Natural killer cell (primary cell): ENCODE results near the gene ANKRD39. TPM values are rescaled to one million over a fixed set of nuclear protein-coding genes. Genes with fewer than 3 reads are reported as not detected.

Experiments used
- ATAC-seq, 3 donors: fragments of 150-1000 bp in 2 of 3; fragments of 200-7000 bp in 1 of 3; cut with Tn5 transposase; 1 replicate in 1 of 3; 2 replicates in 2 of 3; pipeline ENCODE4 v1.10.0; 2021; ENCODE audit warnings: mild to moderate bottlenecking in 2 of 3, moderate library complexity in 2 of 3
- DNase-seq, 2 donors: peaks; one replicate each; pipeline versions ENCODE4 v3.0.0 to v3.0.0-alpha.2; 2013 to 2021; ENCODE audit warnings: mixed read lengths in 1 of 2
- H3K27ac ChIP-seq: one replicate; pipeline ENCODE4 v1.5.1; 2013; ENCODE audit warnings: mild to moderate bottlenecking, low read length
- H3K27me3 ChIP-seq: one replicate; pipeline ENCODE4 v1.6.1; 2013; ENCODE audit warnings: low read length; ENCODE audit not compliant: control insufficient read depth, insufficient read depth
- H3K36me3 ChIP-seq: one replicate; pipeline ENCODE4 v1.6.1; 2013; ENCODE audit warnings: low read length; ENCODE audit not compliant: control insufficient read depth, insufficient read depth
- H3K4me1 ChIP-seq: one replicate; pipeline ENCODE4 v1.6.1; 2013; ENCODE audit warnings: low read length; ENCODE audit not compliant: control insufficient read depth, insufficient read depth
- H3K4me3 ChIP-seq: one replicate; pipeline ENCODE4 v1.5.1; 2013; ENCODE audit warnings: low read length
- H3K9me3 ChIP-seq: one replicate; pipeline ENCODE4 v1.6.1; 2013; ENCODE audit warnings: low read length; ENCODE audit not compliant: control insufficient read depth, insufficient read depth
- H3K27ac Mint-ChIP-seq, 2 donors: one replicate each; pipeline ENCODE4 v1.8.0; 2022; ENCODE audit warnings: mild to moderate bottlenecking in 2 of 2, mixed read lengths in 2 of 2, moderate library complexity in 1 of 2
- H3K27me3 Mint-ChIP-seq, 2 donors: one replicate each; pipeline ENCODE4 v1.8.0; 2022; ENCODE audit warnings: low read depth in 2 of 2, mixed read lengths in 2 of 2
- H3K36me3 Mint-ChIP-seq: one replicate; pipeline ENCODE4 v1.8.0; 2022; ENCODE audit warnings: mixed read lengths
- H3K4me1 Mint-ChIP-seq, 2 donors: one replicate each; pipeline ENCODE4 v1.8.0; 2022; ENCODE audit warnings: mixed read lengths in 2 of 2
- H3K4me3 Mint-ChIP-seq: one replicate; pipeline ENCODE4 v1.8.0; 2022; ENCODE audit warnings: mild to moderate bottlenecking, moderate library complexity, mixed read lengths
- H3K9me3 Mint-ChIP-seq, 2 donors: one replicate each; pipeline ENCODE4 v1.8.0; 2022; ENCODE audit warnings: mixed read lengths in 2 of 2
- WGBS: methylation state at CpG from one replicate; pipeline ENCODE4 v1.1.7; 2013; ENCODE audit warnings: missing lambda C conversion rate; ENCODE audit not compliant: insufficient coverage; 5-methylcytosine and 5-hydroxymethylcytosine counted together
- intact Hi-C: fragments of 100-400 bp; cut with micrococcal nuclease; formaldehyde crosslinking; loops from one replicate; pipeline ENCODE4 v1.14.2; 2022
- total RNA-seq, 4 donors: library from RNA; stranded (reverse); fragments of 120-200 nt in 1 of 4; gene quantifications; one replicate each; pipeline versions ENCODE4 v1.2.3 to v1.2.4, GENCODE V29; 2013 to 2022
- TF ChIP-seq, protein P1 (sequence below): fragments of 200-600 bp; IDR thresholded peaks from one replicate; pipeline ENCODE4 v1.8.0; 2022; ENCODE audit warnings: antibody characterized with exemption

ANKRD39 gene
- total RNA-seq, 3 donors from 2014 or later (not counting 1 experiment from before 2014, with no cell fraction given), result 15.5 to 22.3 (median 21.6) TPM

- H3K4me1 Mint-ChIP-seq, result peaks cover 35 to 48% of the 10 kb centered on the region in 2 donors
- Histone ChIP-seq H3K27ac (no peak overlapping the region), H3K4me3 (no peak overlapping the region), H3K4me1 (peaks cover 54% of the 10 kb centered on the region), H3K9me3 (no peaks in the 10 kb centered on the region), H3K36me3 (peaks cover 48% of the 10 kb centered on the region), H3K27me3 (no peaks in the 10 kb centered on the region)
- no peak for ATAC-seq
- H3K4me3 Mint-ChIP-seq, result no peak overlapping the region
- TF ChIP-seq, protein P1, sequence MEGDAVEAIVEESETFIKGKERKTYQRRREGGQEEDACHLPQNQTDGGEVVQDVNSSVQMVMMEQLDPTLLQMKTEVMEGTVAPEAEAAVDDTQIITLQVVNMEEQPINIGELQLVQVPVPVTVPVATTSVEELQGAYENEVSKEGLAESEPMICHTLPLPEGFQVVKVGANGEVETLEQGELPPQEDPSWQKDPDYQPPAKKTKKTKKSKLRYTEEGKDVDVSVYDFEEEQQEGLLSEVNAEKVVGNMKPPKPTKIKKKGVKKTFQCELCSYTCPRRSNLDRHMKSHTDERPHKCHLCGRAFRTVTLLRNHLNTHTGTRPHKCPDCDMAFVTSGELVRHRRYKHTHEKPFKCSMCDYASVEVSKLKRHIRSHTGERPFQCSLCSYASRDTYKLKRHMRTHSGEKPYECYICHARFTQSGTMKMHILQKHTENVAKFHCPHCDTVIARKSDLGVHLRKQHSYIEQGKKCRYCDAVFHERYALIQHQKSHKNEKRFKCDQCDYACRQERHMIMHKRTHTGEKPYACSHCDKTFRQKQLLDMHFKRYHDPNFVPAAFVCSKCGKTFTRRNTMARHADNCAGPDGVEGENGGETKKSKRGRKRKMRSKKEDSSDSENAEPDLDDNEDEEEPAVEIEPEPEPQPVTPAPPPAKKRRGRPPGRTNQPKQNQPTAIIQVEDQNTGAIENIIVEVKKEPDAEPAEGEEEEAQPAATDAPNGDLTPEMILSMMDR, result no peak
- peaks cover 4% of the 10 kb centered on the region for H3K36me3 Mint-ChIP-seq
- WGBS, result 83% methylated on average over 38 of the region's 38 CpGs
- no peaks in the 10 kb centered on the region for H3K27me3 Mint-ChIP-seq
- no peaks in the 10 kb centered on the region for H3K9me3 Mint-ChIP-seq
- peak in 1 of 2 donors; percentile 52 for DNase-seq
- intact Hi-C loops, result no loop called here
- H3K27ac Mint-ChIP-seq, result peak overlapping the region; percentile 29 to 73
These were observed 2.5 kb upstream of the ANKRD39 start for GRCh38 chr2:96860065-96861029.

DNA sequence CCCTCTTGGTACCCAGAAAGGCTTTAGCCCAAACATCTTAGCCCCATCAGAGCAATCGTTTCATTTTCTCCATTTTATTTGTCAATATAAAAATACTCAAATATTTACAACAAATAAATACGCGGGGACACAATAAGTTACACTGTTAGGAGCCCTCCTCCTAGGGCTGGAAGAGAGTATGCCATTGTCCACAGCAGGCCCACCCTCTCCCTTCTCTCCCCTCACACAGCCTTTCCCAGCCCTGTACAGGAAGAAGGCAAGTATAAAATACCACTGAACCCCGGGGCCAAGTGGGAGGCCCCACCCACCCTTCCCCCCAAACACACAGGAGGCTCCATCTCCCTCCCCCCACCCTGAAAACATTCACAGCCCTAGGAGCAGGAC is 1.9 kb upstream of the ANKRD39 start:
- no peak overlapping the region for H3K4me3 ChIP-seq
- H3K9me3 Mint-ChIP-seq, result no peaks in the 10 kb centered on the region
- no peak overlapping the region for H3K27ac ChIP-seq
- WGBS, result 64% methylated on average over 4 of the region's 4 CpGs
- no peak overlapping the region for H3K4me3 Mint-ChIP-seq
- TF ChIP-seq, protein P1, result no peak
- DNase-seq (peak in 1 of 2 donors; percentile 7), ATAC-seq (no peak)
- H3K27ac Mint-ChIP-seq, result peak overlapping the region; percentile 77 to 81
- H3K9me3 ChIP-seq, result no peaks in the 10 kb centered on the region
- no peaks in the 10 kb centered on the region for H3K27me3 ChIP-seq
- peaks cover 41% of the 10 kb centered on the region for H3K36me3 ChIP-seq
- no peaks in the 10 kb centered on the region for H3K27me3 Mint-ChIP-seq
- H3K4me1 Mint-ChIP-seq, result peaks cover 40 to 52% of the 10 kb centered on the region in 2 donors
- peaks cover 48% of the 10 kb centered on the region for H3K4me1 ChIP-seq
- intact Hi-C loops, result loop anchor here (5.0 to 10.0 kb wide), 2 partner anchors 42 to 255 kb away; partner anchors contain the start of genes ANKRD36 and CNNM3
- H3K36me3 Mint-ChIP-seq, result peaks cover 4% of the 10 kb centered on the region

DNA sequence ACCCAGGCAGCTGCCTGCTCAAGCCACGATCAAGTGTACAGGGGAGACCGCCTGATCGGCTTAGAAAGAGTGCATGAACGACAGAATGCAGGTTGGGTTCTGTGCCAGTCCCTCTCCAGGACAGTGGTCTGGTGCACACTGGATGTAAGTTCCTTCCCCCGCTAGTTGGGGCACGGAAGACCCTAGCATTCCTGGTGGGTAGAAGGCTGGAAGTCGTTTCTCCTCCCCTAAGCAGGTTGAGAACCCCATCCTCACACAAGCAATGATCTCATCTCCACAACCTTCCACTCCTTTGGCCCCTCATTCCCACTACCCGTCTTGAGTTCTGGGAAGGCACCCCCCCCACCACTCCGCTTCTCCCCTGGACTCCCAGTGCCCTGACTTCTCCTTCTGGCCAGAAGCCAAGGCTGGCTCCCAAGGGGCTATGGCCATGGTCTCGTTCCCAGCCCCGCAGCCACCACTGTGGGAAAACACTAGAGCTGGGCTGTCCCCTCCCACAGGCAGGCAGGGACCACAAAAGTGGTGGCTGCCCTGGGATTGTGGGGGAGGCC is 1.4 kb upstream of the ANKRD39 start:
- Mint-ChIP-seq H3K4me3 (peak overlapping the region; percentile 82), H3K27me3 (no peaks in the 10 kb centered on the region), H3K36me3 (peaks cover 4% of the 10 kb centered on the region), H3K4me1 (peaks cover 40 to 53% of the 10 kb centered on the region in 2 donors), H3K27ac (peak overlapping the region; percentile 77 to 81), H3K9me3 (no peaks in the 10 kb centered on the region)
- Histone ChIP-seq H3K27ac (no peak overlapping the region), H3K4me1 (peaks cover 43% of the 10 kb centered on the region), H3K9me3 (no peaks in the 10 kb centered on the region), H3K36me3 (peaks cover 39% of the 10 kb centered on the region), H3K27me3 (no peaks in the 10 kb centered on the region), H3K4me3 (no peak overlapping the region)
- intact Hi-C loops, result loop anchor here (5.0 to 10.0 kb wide), 2 partner anchors 42 to 256 kb away; partner anchors contain the start of genes ANKRD36 and CNNM3
- DNase-seq (peak in 1 of 2 donors; percentile 23), ATAC-seq (no peak)
- WGBS, result 86% methylated on average over 11 of the region's 11 CpGs
- TF ChIP-seq, protein P1, result no peak
